Measurements from ENCODE around the gene C1orf226.

DNA sequence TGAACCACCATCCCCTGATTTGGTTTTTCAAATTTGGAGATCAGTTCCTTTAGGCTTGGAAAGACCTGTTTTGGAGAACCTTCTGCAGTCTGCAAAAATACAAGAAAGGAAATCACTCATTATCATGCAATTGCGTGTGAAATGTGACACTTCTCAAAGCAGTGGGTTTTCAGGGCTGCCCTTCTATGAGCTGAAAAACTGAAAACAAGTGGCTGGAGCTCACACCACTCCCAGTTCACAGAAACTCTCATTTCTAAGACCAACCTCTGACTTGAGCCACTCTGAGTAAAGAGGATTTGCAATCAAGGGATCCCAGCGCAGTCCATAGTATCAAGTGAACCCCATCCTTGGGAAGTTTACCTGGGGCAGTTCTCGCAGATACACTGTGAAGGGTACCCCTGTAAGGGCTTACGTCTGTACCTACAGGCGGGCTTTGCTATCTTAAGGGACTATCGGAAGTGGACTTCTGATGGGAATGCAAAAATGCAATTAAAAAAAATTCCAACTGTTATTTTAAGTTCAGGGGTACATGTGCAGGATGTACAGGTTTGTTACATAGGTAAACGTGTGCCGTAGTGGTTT lies 17.6 kb downstream of the C1orf226 start:
- no peak for TF ChIP-seq CTCF (conservative IDR thresholded peaks at IDR 0.05; ENCODE audit: low read depth, low read length)
- TF ChIP-seq NFE2L2 (IDR thresholded peaks at IDR 0.05; ENCODE audit: low read depth, low read length), result no peak
- no peak for TF ChIP-seq MXI1 (IDR thresholded peaks at IDR 0.05; ENCODE audit: borderline replicate concordance, low read depth, low read length)
- no peak for TF ChIP-seq MAZ (IDR thresholded peaks at IDR 0.05; ENCODE audit: borderline replicate concordance, low read depth, low read length)
- no peak for TF ChIP-seq POLR2A (IDR thresholded peaks at IDR 0.05; ENCODE audit: low read depth, low read length)

Data from IMR-90 (cell line).